SU-DHL-6 (cell line): ENCODE data around the gene ARHGAP6.

Experiments
- CTCF ChIP-seq: fragments of 200-600 bp; sonication (generic); IDR thresholded peaks from one replicate; pipeline ENCODE4 v1.5.1; 2017; ENCODE audit warnings: antibody characterized with exemption, mild to moderate bottlenecking, low read length, moderate library complexity; ENCODE audit not compliant: insufficient read depth, poor library complexity, severe bottlenecking
- EZH2phosphoT487 ChIP-seq: fragments of 200-600 bp; sonication (generic), shearing (Covaris generic); conservative IDR thresholded peaks from 2 replicates; pipeline ENCODE4 v1.6.1; 2018; ENCODE audit warnings: mild to moderate bottlenecking, antibody characterized with exemption, low read length, moderate library complexity, mixed read lengths

GRCh38 chrX:11566173-11566572 lies 99.5 kb downstream of the ARHGAP6 start:
- TF ChIP-seq CTCF (no peak), EZH2phosphoT487 (no peak)
